ENCODE data around the gene EDA.
"Not testable (repeated sequence)": the region's sequence is repeated elsewhere in the genome, so short reads cannot be mapped to it uniquely, and the experiment has no call there.

EDA gene

GRCh38 chrX:69741721-69742120 lies 125.8 kb downstream of the EDA start:
- in situ Hi-C loops (cut with MboI; ENCODE audit: low sequenced_read_pairs) = no loop called here

GRCh38 chrX:69746051-69746450 lies 130.1 kb downstream of the EDA start:
- in situ Hi-C loops (cut with MboI; ENCODE audit: low sequenced_read_pairs) = no loop called here

GRCh38 chrX:69748055-69748454 lies 132.1 kb downstream of the EDA start:
- in situ Hi-C loops (cut with MboI; ENCODE audit: low sequenced_read_pairs) = no loop called here

GRCh38 chrX:69759921-69760625 lies 144.2 kb downstream of the EDA start:
- in situ Hi-C loops (cut with MboI; ENCODE audit: low sequenced_read_pairs) = no loop called here

GRCh38 chrX:69761633-69762032 lies 145.7 kb downstream of the EDA start:
- in situ Hi-C loops (cut with MboI; ENCODE audit: low sequenced_read_pairs) = no loop called here

- in situ Hi-C loops (cut with MboI; ENCODE audit: low sequenced_read_pairs) = no loop called here
Measured at GRCh38 chrX:69762340-69762739, 146.4 kb downstream of the EDA start.

- in situ Hi-C loops (cut with MboI; ENCODE audit: low sequenced_read_pairs) = no loop called here
Measured at GRCh38 chrX:69793260-69793935, 177.5 kb downstream of the EDA start.

GRCh38 chrX:69795702-69796101 lies 179.8 kb downstream of the EDA start:
- in situ Hi-C loops (cut with MboI; ENCODE audit: low sequenced_read_pairs) = no loop called here

- in situ Hi-C loops (cut with MboI; ENCODE audit: low sequenced_read_pairs) = no loop called here
Measured at GRCh38 chrX:69807400-69807799, 191.5 kb downstream of the EDA start.

- in situ Hi-C loops (cut with MboI; ENCODE audit: low sequenced_read_pairs) = no loop called here
Measured at GRCh38 chrX:69808375-69808774, 192.5 kb downstream of the EDA start.

- in situ Hi-C loops (cut with MboI; ENCODE audit: low sequenced_read_pairs) = no loop called here
Measured at GRCh38 chrX:69813677-69814076, 197.8 kb downstream of the EDA start.

- in situ Hi-C loops (cut with MboI; ENCODE audit: low sequenced_read_pairs) = no loop called here
Measured at GRCh38 chrX:69815063-69815462, 199.2 kb downstream of the EDA start.

GRCh38 chrX:69815519-69815918 lies 199.6 kb downstream of the EDA start:
- in situ Hi-C loops (cut with MboI; ENCODE audit: low sequenced_read_pairs) = no loop called here

- in situ Hi-C loops (cut with MboI; ENCODE audit: low sequenced_read_pairs) = no loop called here
Measured at GRCh38 chrX:69844636-69845035, 228.7 kb downstream of the EDA start.

GRCh38 chrX:69859999-69860398 lies 244.1 kb downstream of the EDA start:
- in situ Hi-C loops (cut with MboI; ENCODE audit: low sequenced_read_pairs) = not testable (repeated sequence)

- in situ Hi-C loops (cut with MboI; ENCODE audit: low sequenced_read_pairs) = no loop called here
Measured at GRCh38 chrX:69876221-69876620, 260.3 kb downstream of the EDA start.

- in situ Hi-C loops (cut with MboI; ENCODE audit: low sequenced_read_pairs) = no loop called here
Measured at GRCh38 chrX:69884210-69884609, 268.3 kb downstream of the EDA start.

- in situ Hi-C loops (cut with MboI; ENCODE audit: low sequenced_read_pairs) = no loop called here
Measured at GRCh38 chrX:69896046-69896445, 280.1 kb downstream of the EDA start.

GRCh38 chrX:69900491-69900890 lies 284.6 kb downstream of the EDA start:
- in situ Hi-C loops (cut with MboI; ENCODE audit: low sequenced_read_pairs) = no loop called here

- in situ Hi-C loops (cut with MboI; ENCODE audit: low sequenced_read_pairs) = no loop called here
Measured at GRCh38 chrX:69906447-69906846, 290.5 kb downstream of the EDA start.

GRCh38 chrX:69914781-69915180 lies 298.9 kb downstream of the EDA start:
- in situ Hi-C loops (cut with MboI; ENCODE audit: low sequenced_read_pairs) = no loop called here

GRCh38 chrX:69919749-69920148 lies 303.8 kb downstream of the EDA start:
- in situ Hi-C loops (cut with MboI; ENCODE audit: low sequenced_read_pairs) = no loop called here

GRCh38 chrX:69932323-69932722 lies 316.4 kb downstream of the EDA start:
- in situ Hi-C loops (cut with MboI; ENCODE audit: low sequenced_read_pairs) = no loop called here

All from HL-60/S4 treated with phorbol 12-myristate 13-acetate at 8.2 ng/mL for 4 days and 3 days (cell line).